Measurements from ENCODE around the gene ERI3.

The ERI3 gene

DNA sequence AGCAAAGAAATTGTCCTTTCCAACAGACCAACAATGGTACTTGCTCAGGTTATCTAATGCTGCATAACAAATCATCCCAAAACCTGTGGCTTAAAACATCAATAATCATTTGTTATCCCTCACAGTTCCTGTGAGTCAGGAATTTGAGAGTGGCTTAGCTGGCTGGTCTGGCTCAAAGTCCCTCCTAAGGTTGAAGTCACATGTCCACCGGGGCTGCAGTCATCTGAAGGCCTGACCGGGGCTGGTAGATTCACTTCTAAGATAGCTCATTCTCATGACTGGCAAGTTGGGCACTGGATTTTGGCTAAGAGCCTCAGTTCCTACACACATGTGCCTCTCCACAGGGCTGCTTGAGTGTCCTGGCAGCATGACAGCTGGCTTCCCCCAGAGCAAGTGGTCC is 16.9 kb downstream of the ERI3 start:
- TF ChIP-seq CTCF (conservative IDR thresholded peaks at IDR 0.05; ENCODE audit: low read length): no peak
- H3K4me3 ChIP-seq (ENCODE audit: low read length): no peak overlapping the region
- DNase-seq (ENCODE audit: low read depth): no peak

- no peak for TF ChIP-seq CTCF (conservative IDR thresholded peaks at IDR 0.05; ENCODE audit: low read length)
- DNase-seq (ENCODE audit: low read depth): no peak
- no peak overlapping the region for H3K4me3 ChIP-seq (ENCODE audit: low read length)
Measured at GRCh38 chr1:44336668-44337067, 18.4 kb downstream of the ERI3 start.

GRCh38 chr1:44334968-44335367 is 20.1 kb downstream of the ERI3 start:
- H3K4me3 ChIP-seq (ENCODE audit: low read length): no peak overlapping the region
- no peak for TF ChIP-seq CTCF (conservative IDR thresholded peaks at IDR 0.05; ENCODE audit: low read length)
- DNase-seq (ENCODE audit: low read depth): no peak

DNA sequence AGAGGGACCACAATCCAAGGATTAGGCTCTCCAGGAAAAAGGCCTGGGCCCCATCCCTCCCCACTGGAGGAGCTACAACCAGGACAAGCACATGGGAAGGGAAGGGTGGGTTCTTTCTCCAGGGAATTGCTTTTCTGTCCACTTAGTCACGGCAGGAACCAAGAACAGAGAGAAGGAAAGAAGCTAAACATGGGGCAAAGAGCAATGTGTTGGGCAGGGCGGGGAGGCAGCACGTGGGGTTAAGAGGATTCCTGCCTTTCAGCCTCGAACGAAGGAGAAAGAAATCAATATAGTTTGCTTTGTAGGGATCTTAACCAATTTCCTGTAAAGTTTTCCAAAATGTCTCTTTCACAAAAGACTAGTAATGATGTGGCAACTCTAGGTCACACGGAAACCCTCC is 21.7 kb downstream of the ERI3 start:
- DNase-seq (ENCODE audit: low read depth): no peak
- H3K4me3 ChIP-seq (ENCODE audit: low read length): no peak overlapping the region
- TF ChIP-seq CTCF (conservative IDR thresholded peaks at IDR 0.05; ENCODE audit: low read length): no peak

DNA sequence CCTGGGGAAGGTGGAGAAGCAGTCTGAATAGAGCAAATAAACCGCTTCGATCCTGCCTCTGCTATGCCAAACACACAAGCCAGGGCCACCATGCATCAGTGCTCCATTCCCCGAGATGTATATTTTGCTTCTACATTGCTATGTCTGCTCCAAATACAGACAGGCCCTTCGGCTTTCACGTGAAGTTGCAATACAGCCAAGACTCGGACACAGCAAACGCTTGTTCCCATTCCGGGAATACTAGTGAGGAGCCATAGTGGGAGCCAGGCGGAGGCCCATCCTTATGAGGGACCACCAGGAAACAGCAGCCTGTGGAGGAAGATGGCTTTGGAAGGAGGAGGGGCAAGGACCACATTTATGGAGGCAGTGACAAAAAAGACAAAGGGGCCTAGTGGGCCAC is 22.6 kb downstream of the ERI3 start:
- no peak for TF ChIP-seq CTCF (conservative IDR thresholded peaks at IDR 0.05; ENCODE audit: low read length)
- H3K4me3 ChIP-seq (ENCODE audit: low read length): no peak overlapping the region
- no peak for DNase-seq (ENCODE audit: low read depth)

GRCh38 chr1:44330935-44331334 is 24.1 kb downstream of the ERI3 start:
- TF ChIP-seq CTCF (conservative IDR thresholded peaks at IDR 0.05; ENCODE audit: low read length): no peak
- DNase-seq (ENCODE audit: low read depth): no peak

GRCh38 chr1:44328671-44329416 is 26.2 kb downstream of the ERI3 start:
- DNase-seq (ENCODE audit: low read depth): no peak
- no peak overlapping the region for H3K4me3 ChIP-seq (ENCODE audit: low read length)
- no peak for TF ChIP-seq CTCF (conservative IDR thresholded peaks at IDR 0.05; ENCODE audit: low read length)

More at GRCh38 chr1:44330935-44331334, 24.1 kb downstream of the ERI3 start:
- H3K4me3 ChIP-seq (ENCODE audit: low read length): no peak overlapping the region

Data from AG10803 (cell line).